GM12891 (cell line): Measurements from ENCODE around the gene AK3.

Source experiments
- POLR2A ChIP-seq: IDR thresholded peaks from 2 replicates; pipeline ENCODE4 v1.6.1; 2011; ENCODE audit warnings: low read depth, low read length, control low read depth
- TAF1 ChIP-seq: IDR thresholded peaks from 2 replicates; pipeline ENCODE4 v1.6.1; 2011; ENCODE audit warnings: low read depth, low read length, control low read depth

DNA sequence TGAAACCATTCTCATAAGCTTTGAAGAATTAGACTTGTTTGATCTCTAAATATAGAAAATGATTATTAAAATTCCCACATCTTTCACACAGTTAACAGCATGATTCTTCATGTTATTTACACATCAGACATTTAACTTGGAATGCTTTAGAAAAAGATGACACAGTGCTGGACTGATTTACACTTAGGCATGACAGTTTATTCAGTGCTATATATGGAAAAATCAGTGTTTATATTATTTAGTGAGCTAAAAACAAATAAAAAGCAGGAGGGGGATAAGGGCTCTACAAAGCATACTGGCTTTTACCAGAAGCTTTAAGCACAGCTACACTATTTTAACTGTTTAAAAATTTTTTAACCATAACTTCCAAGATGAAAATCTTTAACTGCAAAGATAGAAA lies 31.6 kb downstream of the AK3 start:
- TF ChIP-seq TAF1 (no peak), POLR2A (no peak)
